Right lobe of liver (tissue), 6 donors: ENCODE measurements around the gene NSF. TPM values are rescaled to one million over a fixed set of nuclear protein-coding genes. Genes with fewer than 3 reads are reported as not detected.
"Not testable (repeated sequence)": the region's sequence is repeated elsewhere in the genome, so short reads cannot be mapped to it uniquely, and the experiment has no call there.

ENCODE experiments used
- ATAC-seq, 4 donors: fragments of 200-7000 bp; cut with Tn5 transposase; one replicate each; pipeline ENCODE4 v1.9.1; 2020; ENCODE audit warnings: mild to moderate bottlenecking in 4 of 4, moderate library complexity in 4 of 4
- DNase-seq, 3 donors: peaks; one replicate each; pipeline ENCODE4 v3.0.0-alpha.2; 2020
- H3K27ac ChIP-seq, 3 donors: fragments of 200-600 bp; one replicate each; pipeline ENCODE4 v1.8.0; 2022
- H3K27me3 ChIP-seq, 2 donors: fragments of 200-600 bp; one replicate each; pipeline ENCODE4 v1.8.0; 2022
- H3K36me3 ChIP-seq, 4 donors: fragments of 200-600 bp; sonication (generic) in 1 of 4; one replicate each; pipeline versions ENCODE4 v1.5.1 to v1.8.0; 2017 to 2022; ENCODE audit warnings: control low read depth in 1 of 4
- H3K4me1 ChIP-seq, 4 donors: fragments of 200-600 bp; sonication (generic) in 1 of 4; one replicate each; pipeline versions ENCODE4 v1.5.1 to v1.8.0; 2017 to 2022; ENCODE audit warnings: control low read depth in 1 of 4
- H3K4me3 ChIP-seq, 3 donors: fragments of 200-600 bp; one replicate each; pipeline ENCODE4 v1.8.0; 2022
- H3K9me3 ChIP-seq, 4 donors: fragments of 200-600 bp; sonication (generic) in 1 of 4; one replicate each; pipeline versions ENCODE4 v1.5.1 to v1.8.0; 2017 to 2022; ENCODE audit warnings: control low read depth in 1 of 4
- WGBS: methylation state at CpG from one replicate; pipeline ENCODE4 v1.1.6; 2018; ENCODE audit warnings: low coverage, low lambda C conversion rate; ENCODE audit not compliant: insufficient coverage; ENCODE audit errors: missing lambda C conversion rate; 5-methylcytosine and 5-hydroxymethylcytosine counted together
- intact Hi-C, 2 donors: fragments of 100-400 bp; cut with DNase I; formaldehyde crosslinking; loops; one replicate each; pipeline versions ENCODE4 v1.11.2 to v1.14.1; 2022
- total RNA-seq, 6 experiments: library from RNA; depleted of rRNA in 2 of 6; stranded (reverse); fragments of >200 nt in 2 of 6; fragmentation: NEBNext Ultra II Directional in 3 of 6; extraction: Animal tissue kit (Norgen Biotek cat#: 25700) in 3 of 6; gene quantifications; one replicate each; pipeline versions ENCODE4 v1.1.0 to v1.2.4, GENCODE V29; 2016 to 2023
- donor health status: DM: no; HTN: yes; CAD: no.
- donor health status: DM: no; HTN: no; CAD: no.
- donor health status: DM: no; HTN: no; CAD: no.
- donor health status: DM: no; HTN: yes; CAD: no.
- donor health status: DM: no; HTN: yes; CAD: no.

Gene NSF
- total RNA-seq, 6 experiments from 2014 or later = 16.3 to 27.7 (median 20.8) TPM

DNA sequence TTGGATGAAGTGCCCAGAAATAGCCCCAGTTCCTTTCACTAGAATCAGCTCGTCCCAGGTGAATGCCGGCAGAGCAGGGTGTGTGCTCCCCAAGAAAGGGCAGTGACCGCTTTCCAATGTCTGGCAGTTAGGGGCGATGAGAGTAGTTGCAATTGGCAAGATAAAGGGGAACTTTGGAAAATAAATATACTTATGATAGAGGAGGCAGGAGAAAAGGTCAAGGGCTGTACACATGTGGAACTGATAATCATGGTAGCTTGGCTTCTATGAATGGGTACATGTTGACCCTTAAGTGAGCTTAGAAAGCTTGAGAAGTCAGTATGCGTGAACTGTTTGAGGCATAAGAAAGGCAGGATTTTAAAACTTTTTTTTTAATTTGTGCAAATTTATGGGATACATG lies 75.5 kb downstream of the NSF start:
- H3K4me1 ChIP-seq, intact Hi-C loops, H3K9me3 ChIP-seq, H3K4me3 ChIP-seq, DNase-seq, H3K27me3 ChIP-seq, H3K27ac ChIP-seq, ATAC-seq, H3K36me3 ChIP-seq: not testable (repeated sequence)
- 64% methylated on average over 4 of the region's 5 CpGs for WGBS

DNA sequence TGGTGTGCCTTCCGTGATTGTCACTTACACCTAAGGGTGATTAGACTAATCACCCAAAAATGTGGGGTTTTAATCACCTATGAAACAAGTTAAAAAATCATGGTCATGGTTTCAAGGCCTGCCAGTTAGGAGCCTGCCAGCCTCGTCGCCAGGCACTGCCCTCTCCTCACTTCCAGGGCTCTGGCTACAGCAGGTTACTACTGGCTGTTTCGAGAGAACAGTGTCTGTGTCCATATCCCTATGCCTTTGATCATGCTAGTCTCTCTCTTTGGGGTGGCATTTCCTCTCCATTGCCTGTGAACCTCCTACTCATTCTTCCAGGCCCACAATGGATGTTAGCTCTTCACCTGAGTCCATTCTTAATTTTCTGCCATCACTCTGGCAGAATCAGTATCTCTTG lies 80.3 kb downstream of the NSF start:
- H3K9me3 ChIP-seq, H3K27ac ChIP-seq, intact Hi-C loops, H3K4me1 ChIP-seq, H3K27me3 ChIP-seq, H3K4me3 ChIP-seq, ATAC-seq, H3K36me3 ChIP-seq, DNase-seq: not testable (repeated sequence)
- no CpG with 5 or more reads among the region's 4 CpGs for WGBS

DNA sequence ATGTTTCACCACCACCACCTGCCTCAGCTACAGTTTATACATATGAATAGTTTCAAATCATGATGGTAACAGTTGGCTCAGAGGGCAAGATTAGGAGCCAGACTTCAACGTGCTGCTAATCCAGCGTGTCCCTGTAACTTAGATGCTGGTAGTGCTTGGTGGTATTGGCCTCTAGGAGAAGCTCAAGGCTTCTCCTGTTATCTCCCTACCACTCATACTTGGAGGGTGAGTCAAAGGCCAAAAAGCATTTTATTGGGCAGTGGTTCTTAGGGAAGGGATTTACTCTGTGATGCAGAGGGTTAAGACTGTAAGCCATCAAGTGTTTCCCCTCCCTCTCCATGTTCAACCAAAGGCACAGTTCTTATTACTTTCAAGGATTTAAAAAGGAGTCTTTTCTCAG lies 82.3 kb downstream of the NSF start:
- ATAC-seq, H3K27me3 ChIP-seq, H3K36me3 ChIP-seq, H3K4me1 ChIP-seq, H3K9me3 ChIP-seq, H3K27ac ChIP-seq, H3K4me3 ChIP-seq, intact Hi-C loops, DNase-seq: not testable (repeated sequence)
- WGBS = no CpG with 5 or more reads among the region's 2 CpGs

DNA sequence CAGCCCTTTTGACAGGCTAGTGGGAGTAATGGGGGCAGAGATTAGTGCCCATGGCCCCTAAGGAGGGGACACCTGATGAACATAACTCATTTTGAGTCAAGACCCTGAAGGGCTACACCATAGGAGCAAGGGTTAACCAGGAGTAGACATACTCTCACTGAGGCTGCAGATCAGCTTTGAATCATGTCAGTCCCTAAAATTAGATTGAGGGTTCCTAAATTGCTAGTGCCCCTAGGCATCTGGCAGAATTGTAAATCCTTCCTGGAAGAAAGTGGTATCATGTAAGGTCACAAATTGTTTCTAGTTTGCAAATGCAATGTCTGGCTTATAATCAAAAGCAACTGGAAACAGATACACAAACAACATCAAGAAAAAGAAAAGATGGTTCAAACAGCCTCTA lies 87.3 kb downstream of the NSF start:
- not testable (repeated sequence) for H3K27ac ChIP-seq, ATAC-seq

DNA sequence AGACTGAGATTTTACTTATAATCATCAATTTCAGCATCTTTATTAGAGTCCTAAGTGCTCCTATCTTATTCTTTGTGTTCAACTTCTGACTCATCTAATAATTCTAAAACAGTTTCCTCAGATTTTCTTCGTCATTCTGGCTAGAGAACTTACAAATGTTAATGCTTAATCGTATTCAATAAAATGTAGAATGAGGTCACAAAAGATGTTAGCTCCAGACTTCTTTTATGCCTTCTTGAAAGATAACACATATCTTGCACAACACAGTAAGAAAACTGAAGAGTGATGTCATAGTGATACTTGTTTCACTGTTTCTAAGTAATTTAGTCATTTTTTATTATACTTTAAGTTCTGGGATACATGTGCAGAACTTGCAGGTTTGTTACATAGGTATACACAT lies 93.2 kb downstream of the NSF start:
- H3K36me3 ChIP-seq, H3K9me3 ChIP-seq, DNase-seq, ATAC-seq, H3K27me3 ChIP-seq, H3K4me1 ChIP-seq, H3K27ac ChIP-seq, H3K4me3 ChIP-seq, intact Hi-C loops: not testable (repeated sequence)
- no CpG with 5 or more reads among the region's 2 CpGs for WGBS

More for the DNA sequence above, 87.3 kb downstream of the NSF start:
- H3K4me3 ChIP-seq, H3K9me3 ChIP-seq, intact Hi-C loops, H3K4me1 ChIP-seq, DNase-seq, H3K27me3 ChIP-seq, H3K36me3 ChIP-seq: not testable (repeated sequence)

DNA sequence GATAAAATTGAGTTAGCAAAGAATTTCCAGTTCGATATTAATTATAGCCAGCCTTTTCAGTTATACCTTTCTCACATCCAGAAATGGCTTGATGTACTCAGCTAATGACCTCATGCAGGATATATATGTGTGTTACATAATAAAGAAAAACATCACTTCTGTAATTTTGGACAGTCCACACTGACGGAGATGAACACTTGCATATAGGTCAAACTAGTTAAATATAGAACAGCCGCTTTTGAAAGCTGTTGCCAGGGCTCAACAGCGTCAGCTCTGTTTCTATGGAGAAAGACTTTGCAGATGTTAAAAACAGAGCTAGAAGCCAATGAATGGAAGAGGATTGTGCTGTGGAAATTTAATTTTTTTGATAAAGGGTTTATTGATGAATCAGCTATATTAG lies 94.8 kb downstream of the NSF start:
- intact Hi-C loops, H3K27ac ChIP-seq, H3K27me3 ChIP-seq, DNase-seq, ATAC-seq, H3K4me3 ChIP-seq, H3K9me3 ChIP-seq, H3K4me1 ChIP-seq, H3K36me3 ChIP-seq: not testable (repeated sequence)
- WGBS = 14% methylated on average over 1 of the region's 4 CpGs

DNA sequence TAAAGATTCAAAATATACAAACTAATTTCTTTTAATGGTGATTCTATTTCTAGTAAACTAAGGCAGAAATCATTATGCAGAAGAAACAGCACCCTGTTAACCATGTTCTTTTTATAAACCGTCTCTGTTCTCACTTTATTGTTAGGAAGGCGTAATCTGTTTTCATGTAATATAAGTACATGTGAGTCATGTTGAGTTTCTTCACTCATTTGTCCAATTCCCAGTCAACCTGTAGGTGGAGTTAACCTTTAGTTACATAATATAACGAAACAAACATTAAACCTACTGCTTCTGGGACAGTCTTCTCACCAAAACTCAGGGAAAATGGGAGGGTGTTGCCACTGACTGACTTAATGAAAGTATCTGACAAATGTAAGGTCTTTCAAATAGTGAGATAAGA lies 101.7 kb downstream of the NSF start:
- H3K4me3 ChIP-seq, H3K4me1 ChIP-seq, intact Hi-C loops, H3K27ac ChIP-seq, H3K9me3 ChIP-seq, DNase-seq, ATAC-seq, H3K27me3 ChIP-seq, H3K36me3 ChIP-seq: not testable (repeated sequence)
- 57% methylated on average over 1 of the region's 3 CpGs for WGBS

DNA sequence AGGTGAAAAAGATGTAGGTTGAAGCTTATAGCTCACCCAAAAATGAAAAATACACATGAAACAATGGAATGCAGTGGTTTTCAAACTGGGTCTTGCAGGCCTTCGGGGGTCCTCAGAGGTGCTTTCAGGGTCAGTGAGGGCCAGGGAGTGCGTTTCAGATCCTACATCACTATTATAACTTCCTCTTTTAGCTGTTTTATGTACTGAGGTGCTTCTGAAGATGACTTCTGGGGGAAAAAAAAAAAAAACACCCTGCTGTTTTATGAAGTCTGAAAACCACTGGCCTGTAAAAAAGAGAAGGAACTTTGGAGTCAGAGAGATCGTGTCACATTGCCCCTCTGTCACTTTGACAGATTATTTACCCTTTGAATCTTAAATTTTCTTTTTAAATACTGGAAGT lies 102.8 kb downstream of the NSF start:
- intact Hi-C loops, H3K27me3 ChIP-seq, H3K4me3 ChIP-seq, H3K36me3 ChIP-seq, H3K27ac ChIP-seq, H3K9me3 ChIP-seq, DNase-seq, H3K4me1 ChIP-seq, ATAC-seq: not testable (repeated sequence)
- no CpG with 5 or more reads among the region's 3 CpGs for WGBS

DNA sequence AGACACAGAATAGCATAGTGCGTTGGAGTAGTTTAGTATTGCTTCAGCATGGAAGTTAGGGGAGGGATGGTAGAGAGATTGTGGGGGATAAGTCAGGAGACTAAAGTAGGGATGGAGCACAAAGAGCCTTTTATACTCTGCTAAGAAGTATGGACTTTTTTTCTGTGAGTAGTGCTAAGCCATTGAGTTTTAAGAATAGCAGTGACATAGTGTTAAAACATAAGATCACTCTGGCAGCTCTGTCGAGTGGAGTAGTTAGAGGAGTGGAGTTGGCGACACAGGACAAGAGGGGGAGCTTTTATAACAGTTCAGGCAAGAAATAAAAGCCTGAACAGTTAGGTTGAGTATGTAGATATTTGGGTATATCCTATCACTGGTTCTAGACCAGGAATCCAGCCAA lies 106.1 kb downstream of the NSF start:
- H3K4me1 ChIP-seq, H3K4me3 ChIP-seq, intact Hi-C loops, ATAC-seq, H3K9me3 ChIP-seq, H3K27me3 ChIP-seq, H3K36me3 ChIP-seq, DNase-seq, H3K27ac ChIP-seq: not testable (repeated sequence)
- no CpG with 5 or more reads among the region's 3 CpGs for WGBS

DNA sequence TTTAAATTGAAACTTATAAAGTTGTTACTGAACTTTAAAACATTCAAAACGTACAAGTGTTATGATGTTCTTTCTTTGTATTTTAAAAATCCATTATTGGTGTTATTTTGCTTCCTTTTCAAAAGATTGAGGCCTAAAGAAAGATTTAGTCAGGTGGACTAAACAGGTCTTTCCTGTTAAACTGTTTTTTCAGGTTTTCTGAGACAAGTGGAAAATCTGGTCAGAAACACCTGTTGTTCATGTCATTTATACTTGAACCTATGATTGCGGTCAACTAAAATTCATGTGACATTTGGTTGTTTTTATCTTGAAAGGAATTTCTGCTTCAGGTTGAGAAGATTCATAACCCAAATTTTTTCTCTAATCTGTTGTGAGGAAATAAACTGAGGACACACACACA lies 108.5 kb downstream of the NSF start:
- DNase-seq, ATAC-seq, H3K36me3 ChIP-seq, H3K4me3 ChIP-seq, H3K27me3 ChIP-seq, H3K4me1 ChIP-seq, H3K27ac ChIP-seq, intact Hi-C loops, H3K9me3 ChIP-seq: not testable (repeated sequence)
- WGBS = no CpG with 5 or more reads among the region's 2 CpGs
